ENCODE data around the gene TMEM185B. TPM values are rescaled to one million over a fixed set of nuclear protein-coding genes. Genes with fewer than 3 reads are reported as not detected.

TMEM185B gene
- total RNA-seq, 1 donor from 2014 or later: 22.4 TPM

DNA sequence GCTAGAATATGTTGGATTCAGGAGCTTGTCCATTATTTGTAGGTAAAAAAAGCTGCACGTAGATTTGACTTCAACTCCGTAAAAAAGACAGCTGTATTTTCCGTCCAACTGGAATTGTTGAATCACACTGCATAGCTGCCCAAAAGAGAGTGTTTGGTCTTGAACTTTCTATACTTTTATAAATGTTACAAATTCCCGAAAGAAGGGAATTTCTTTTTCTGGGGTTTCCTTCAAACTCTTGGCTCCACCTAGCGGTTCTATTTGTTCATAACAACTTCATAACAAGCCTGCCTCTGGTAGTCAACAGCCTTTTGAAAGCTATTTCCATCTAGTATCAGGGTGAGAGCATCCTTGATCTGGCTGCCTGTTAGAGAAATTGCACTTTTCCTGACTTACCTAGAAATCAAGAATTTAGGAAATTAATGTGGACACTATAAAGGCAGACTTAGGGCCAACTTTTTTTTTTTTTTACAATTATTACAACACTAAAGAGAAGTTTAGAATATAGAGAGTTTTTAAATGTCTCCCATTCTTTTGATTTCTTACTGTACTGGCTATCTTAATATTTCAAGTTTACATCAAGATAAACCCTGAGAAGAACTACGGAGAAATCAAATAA lies 48.1 kb downstream of the TMEM185B start:
- H3K27ac Mint-ChIP-seq (ENCODE audit: unreplicated experiment): no peak overlapping the region
- H3K4me1 Mint-ChIP-seq: no peaks in the 10 kb centered on the region
- DNase-seq (ENCODE audit: low read depth, low spot score): peak; percentile 11
- H3K27me3 Mint-ChIP-seq (ENCODE audit: low read depth): no peaks in the 10 kb centered on the region
- H3K36me3 Mint-ChIP-seq (ENCODE audit: low read depth): peaks cover 2% of the 10 kb centered on the region
- TF ChIP-seq CTCF (conservative IDR thresholded peaks at IDR 0.05): peak; percentile 86
- H3K9me3 Mint-ChIP-seq: no peaks in the 10 kb centered on the region
- no peak overlapping the region for H3K4me3 Mint-ChIP-seq

Other genes starting within 250 kb of the TMEM185B start
- 41.1 and 42.7 TPM in 2 replicates for gene EPB41L5, start 210.3 kb downstream of the TMEM185B start, total RNA-seq
- 29.3 and 30.0 TPM in 2 replicates for gene RALB, start 29.5 kb upstream of the TMEM185B start, total RNA-seq
- gene INHBB, start 122.7 kb upstream of the TMEM185B start, total RNA-seq: 0.14 and 0.49 TPM in 2 replicates

Data from neural crest cell (in vitro differentiated cells).